ENCODE results near the gene HEATR5B. TPM values are rescaled to one million over a fixed set of nuclear protein-coding genes. Genes with fewer than 3 reads are reported as not detected.

HEATR5B gene
- total and polyA plus RNA-seq, 2 experiments from 2014 or later: 5.5 to 12.1 TPM

DNA sequence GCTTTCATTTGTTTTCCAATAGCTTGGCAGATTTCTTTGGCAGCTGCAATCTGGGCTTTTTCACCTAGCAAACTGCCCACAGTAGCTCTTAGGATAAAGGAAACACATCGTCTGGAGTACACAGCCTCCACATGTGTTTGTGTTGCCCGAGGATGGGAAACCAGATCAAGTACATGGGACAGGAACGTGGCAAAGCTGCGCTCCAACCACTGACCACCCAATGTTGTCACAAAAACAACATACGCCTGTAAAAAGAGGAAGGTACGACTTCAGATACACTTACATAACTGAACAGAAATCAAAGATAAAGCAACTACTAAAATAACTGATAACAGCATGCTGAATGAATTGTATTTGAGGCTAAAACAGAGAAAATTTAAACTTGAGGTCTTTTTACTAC is 15.5 kb downstream of the HEATR5B start:
- Histone ChIP-seq H3K4me3 (no peak overlapping the region), H3K27ac (no peak overlapping the region), H3K9me3 (ENCODE audit: low read depth) (no peaks in the 10 kb centered on the region), H3K27me3 (no peaks in the 10 kb centered on the region), H3K36me3 (peaks cover 38% of the 10 kb centered on the region), H3K4me1 (ENCODE audit: low read depth) (no peaks in the 10 kb centered on the region)
- TF ChIP-seq, protein P1, sequence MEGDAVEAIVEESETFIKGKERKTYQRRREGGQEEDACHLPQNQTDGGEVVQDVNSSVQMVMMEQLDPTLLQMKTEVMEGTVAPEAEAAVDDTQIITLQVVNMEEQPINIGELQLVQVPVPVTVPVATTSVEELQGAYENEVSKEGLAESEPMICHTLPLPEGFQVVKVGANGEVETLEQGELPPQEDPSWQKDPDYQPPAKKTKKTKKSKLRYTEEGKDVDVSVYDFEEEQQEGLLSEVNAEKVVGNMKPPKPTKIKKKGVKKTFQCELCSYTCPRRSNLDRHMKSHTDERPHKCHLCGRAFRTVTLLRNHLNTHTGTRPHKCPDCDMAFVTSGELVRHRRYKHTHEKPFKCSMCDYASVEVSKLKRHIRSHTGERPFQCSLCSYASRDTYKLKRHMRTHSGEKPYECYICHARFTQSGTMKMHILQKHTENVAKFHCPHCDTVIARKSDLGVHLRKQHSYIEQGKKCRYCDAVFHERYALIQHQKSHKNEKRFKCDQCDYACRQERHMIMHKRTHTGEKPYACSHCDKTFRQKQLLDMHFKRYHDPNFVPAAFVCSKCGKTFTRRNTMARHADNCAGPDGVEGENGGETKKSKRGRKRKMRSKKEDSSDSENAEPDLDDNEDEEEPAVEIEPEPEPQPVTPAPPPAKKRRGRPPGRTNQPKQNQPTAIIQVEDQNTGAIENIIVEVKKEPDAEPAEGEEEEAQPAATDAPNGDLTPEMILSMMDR (IDR thresholded peaks at IDR 0.05; ENCODE audit: low read depth, low read length): no peak
- DNase-seq (ENCODE audit: low read depth in 1 of 2, low spot score in 1 of 2): no peak

DNA sequence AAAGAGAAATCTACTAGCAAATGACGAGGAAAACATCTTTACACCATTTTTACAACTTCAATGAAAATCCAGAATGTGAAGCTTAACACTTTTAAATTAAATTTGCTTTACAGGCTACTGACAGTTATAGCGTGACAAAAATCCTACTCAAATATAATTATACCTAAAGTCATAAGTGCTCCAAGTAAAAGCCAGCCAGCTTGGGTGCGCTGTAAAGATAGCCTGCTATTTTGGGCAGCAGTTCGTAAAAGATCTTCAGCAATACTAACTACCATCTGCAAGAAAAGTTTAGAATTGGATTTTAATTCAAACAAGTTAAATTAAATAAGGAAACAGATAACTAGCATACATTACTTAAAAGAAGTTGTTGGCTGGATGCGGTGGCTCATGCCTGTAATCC is 22.4 kb downstream of the HEATR5B start:
- Histone ChIP-seq H3K27ac (peak overlapping the region; percentile 38), H3K27me3 (no peaks in the 10 kb centered on the region), H3K9me3 (ENCODE audit: low read depth) (no peaks in the 10 kb centered on the region), H3K36me3 (peaks cover 37% of the 10 kb centered on the region), H3K4me1 (ENCODE audit: low read depth) (peaks cover 14% of the 10 kb centered on the region), H3K4me3 (no peak overlapping the region)
- TF ChIP-seq, protein P1 (IDR thresholded peaks at IDR 0.05; ENCODE audit: low read depth, low read length): no peak
- DNase-seq (ENCODE audit: low read depth in 1 of 2, low spot score in 1 of 2): no peak

DNA sequence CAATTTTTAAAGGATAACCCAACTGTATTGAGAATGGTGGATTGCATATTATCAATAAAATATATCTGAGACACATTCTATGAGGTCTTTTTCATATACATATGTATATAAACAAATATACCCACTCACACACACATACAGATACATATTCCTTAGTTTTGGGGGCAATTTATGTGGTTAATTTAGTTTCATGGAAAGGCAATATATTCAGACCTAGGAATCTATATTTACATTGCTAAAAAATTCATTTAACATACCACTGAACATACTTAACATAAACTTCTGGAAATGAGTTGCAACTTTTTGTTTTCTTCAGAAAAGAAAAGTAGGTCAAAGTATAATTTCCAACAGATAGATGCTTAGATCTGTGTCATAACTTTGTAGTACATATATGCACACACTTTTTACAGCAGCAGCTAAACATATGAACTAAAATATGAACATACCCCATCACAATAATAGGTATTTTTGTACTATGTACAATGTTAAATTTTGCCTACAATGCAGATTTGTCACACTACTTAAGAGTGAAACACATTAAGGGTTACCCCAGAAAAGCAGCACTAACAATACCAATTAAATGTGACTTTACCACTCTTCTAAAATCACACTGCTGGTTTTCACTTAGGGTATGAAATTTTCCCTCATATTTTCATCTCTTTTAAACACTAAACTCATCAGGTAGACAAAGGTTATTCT is 23.0 kb downstream of the HEATR5B start:
- Histone ChIP-seq H3K36me3 (peaks cover 42% of the 10 kb centered on the region), H3K27ac (peak overlapping the region; percentile 38), H3K9me3 (ENCODE audit: low read depth) (no peaks in the 10 kb centered on the region), H3K4me3 (no peak overlapping the region), H3K4me1 (ENCODE audit: low read depth) (peaks cover 14% of the 10 kb centered on the region), H3K27me3 (no peaks in the 10 kb centered on the region)
- TF ChIP-seq, protein P1 (IDR thresholded peaks at IDR 0.05; ENCODE audit: low read depth, low read length): no peak
- DNase-seq (ENCODE audit: low read depth in 1 of 2, low spot score in 1 of 2): no peak

DNA sequence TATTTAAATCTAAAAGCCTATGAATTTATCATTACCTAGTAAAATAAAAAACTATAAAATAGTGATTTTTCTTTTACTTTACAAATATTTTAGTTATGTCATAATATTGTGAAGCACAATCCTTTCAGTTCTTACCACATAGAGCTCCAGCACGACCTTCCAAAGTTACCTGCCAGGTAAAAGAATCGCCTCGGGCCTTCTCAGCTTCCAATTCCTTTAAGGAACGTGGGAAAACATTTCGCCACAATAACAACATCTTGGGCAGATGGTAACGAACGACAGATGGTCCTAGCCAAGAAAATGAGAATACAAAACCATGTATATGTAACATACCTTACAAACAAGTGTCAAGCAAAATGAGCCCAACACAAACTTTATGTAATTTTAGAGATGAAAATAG is 23.7 kb downstream of the HEATR5B start:
- Histone ChIP-seq H3K36me3 (peaks cover 43% of the 10 kb centered on the region), H3K27ac (no peak overlapping the region), H3K4me1 (ENCODE audit: low read depth) (peaks cover 14% of the 10 kb centered on the region), H3K27me3 (no peaks in the 10 kb centered on the region), H3K9me3 (ENCODE audit: low read depth) (no peaks in the 10 kb centered on the region), H3K4me3 (no peak overlapping the region)
- no peak for DNase-seq (ENCODE audit: low read depth in 1 of 2, low spot score in 1 of 2)
- TF ChIP-seq, protein P1 (IDR thresholded peaks at IDR 0.05; ENCODE audit: low read depth, low read length): no peak

DNA sequence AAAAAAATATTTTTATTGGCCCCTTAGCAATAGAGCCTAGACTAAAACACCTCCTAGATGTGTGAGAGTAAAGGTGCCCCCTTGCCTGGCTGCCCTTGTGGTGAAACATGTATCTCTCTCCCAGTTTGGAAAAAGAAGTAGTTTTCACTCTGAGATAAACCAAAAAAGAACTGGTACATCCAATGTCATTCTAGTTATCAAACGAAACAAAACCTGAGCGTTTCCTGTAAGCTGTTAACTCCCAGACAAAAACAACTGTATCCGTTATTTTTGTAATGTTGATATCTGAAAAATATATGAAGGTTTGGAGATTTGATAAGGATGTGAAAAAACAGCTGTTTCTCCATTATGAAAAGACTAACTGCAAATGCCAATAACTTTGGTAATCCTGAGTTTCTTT is 24.3 kb downstream of the HEATR5B start:
- Histone ChIP-seq H3K27me3 (no peaks in the 10 kb centered on the region), H3K9me3 (ENCODE audit: low read depth) (no peaks in the 10 kb centered on the region), H3K27ac (peak overlapping the region; percentile 51), H3K4me1 (ENCODE audit: low read depth) (peaks cover 14% of the 10 kb centered on the region), H3K4me3 (no peak overlapping the region), H3K36me3 (peaks cover 40% of the 10 kb centered on the region)
- DNase-seq (ENCODE audit: low read depth in 1 of 2, low spot score in 1 of 2): no peak
- TF ChIP-seq, protein P1 (IDR thresholded peaks at IDR 0.05; ENCODE audit: low read depth, low read length): no peak
